Subcutaneous adipose tissue (tissue), 4 donors: ENCODE measurements around the gene ZFP57. TPM values are rescaled to one million over a fixed set of nuclear protein-coding genes. Genes with fewer than 3 reads are reported as not detected.

Source experiments
- small RNA-seq: library from RNA; depleted of rRNA; stranded (forward); fragments of <200 nt; gene quantifications from one replicate; pipeline ENCODE3, GENCODE V24; 2016
- total RNA-seq, 4 donors: library from RNA; depleted of rRNA; stranded (reverse); fragments of >200 nt; gene quantifications; one replicate each; pipeline ENCODE4 v1.1.0, GENCODE V29; 2016
- TF ChIP-seq, protein P1 (sequence below): fragments of 450-650 bp; IDR thresholded peaks from one replicate; pipeline ENCODE4 v1.5.1; 2016; ENCODE audit warnings: low read depth, mild to moderate bottlenecking, control low read depth, antibody characterized with exemption, moderate library complexity

ZFP57 gene
- total RNA-seq, 4 donors from 2014 or later, result 1.0 TPM; not detected in 3

DNA sequence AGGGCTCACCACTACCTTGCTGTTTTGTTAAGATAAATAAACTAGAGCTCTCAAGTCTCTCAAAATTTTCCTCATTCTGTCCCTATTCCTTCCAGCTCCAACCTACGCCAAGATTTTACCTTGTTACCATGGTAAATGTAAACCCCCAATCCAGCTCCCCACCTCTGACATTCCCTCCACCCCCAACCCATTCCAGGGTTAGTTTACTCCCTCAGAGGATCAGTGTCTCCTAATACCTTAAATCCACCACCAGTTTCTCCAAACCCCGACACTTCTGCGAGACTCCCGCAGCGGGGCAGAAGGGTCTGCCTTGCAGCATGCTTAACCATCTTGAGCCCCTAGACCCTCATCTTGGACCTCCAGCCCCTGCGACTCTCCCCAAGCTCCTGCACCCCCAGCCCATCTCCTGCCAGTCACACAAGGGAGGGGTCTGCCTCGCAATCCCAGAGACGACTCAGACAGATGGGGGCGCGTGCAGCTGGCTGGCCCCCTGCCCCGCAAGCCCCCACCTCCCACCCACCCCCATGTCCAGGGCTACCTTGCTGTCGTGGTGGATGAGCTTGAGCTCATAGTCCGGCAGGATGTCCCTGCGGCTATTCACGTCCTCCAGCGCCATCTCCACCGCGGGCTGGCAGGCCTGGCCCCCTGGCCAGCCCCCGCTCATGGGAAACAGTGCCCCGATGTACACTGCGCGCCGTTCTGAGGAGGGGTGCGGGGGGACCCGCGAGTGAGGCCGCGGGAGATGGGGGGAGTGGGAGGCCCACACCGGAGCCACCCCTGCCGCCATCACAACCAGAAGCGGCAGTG lies 53.8 kb downstream of the ZFP57 start:
- TF ChIP-seq, protein P1, sequence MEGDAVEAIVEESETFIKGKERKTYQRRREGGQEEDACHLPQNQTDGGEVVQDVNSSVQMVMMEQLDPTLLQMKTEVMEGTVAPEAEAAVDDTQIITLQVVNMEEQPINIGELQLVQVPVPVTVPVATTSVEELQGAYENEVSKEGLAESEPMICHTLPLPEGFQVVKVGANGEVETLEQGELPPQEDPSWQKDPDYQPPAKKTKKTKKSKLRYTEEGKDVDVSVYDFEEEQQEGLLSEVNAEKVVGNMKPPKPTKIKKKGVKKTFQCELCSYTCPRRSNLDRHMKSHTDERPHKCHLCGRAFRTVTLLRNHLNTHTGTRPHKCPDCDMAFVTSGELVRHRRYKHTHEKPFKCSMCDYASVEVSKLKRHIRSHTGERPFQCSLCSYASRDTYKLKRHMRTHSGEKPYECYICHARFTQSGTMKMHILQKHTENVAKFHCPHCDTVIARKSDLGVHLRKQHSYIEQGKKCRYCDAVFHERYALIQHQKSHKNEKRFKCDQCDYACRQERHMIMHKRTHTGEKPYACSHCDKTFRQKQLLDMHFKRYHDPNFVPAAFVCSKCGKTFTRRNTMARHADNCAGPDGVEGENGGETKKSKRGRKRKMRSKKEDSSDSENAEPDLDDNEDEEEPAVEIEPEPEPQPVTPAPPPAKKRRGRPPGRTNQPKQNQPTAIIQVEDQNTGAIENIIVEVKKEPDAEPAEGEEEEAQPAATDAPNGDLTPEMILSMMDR, result no peak

DNA sequence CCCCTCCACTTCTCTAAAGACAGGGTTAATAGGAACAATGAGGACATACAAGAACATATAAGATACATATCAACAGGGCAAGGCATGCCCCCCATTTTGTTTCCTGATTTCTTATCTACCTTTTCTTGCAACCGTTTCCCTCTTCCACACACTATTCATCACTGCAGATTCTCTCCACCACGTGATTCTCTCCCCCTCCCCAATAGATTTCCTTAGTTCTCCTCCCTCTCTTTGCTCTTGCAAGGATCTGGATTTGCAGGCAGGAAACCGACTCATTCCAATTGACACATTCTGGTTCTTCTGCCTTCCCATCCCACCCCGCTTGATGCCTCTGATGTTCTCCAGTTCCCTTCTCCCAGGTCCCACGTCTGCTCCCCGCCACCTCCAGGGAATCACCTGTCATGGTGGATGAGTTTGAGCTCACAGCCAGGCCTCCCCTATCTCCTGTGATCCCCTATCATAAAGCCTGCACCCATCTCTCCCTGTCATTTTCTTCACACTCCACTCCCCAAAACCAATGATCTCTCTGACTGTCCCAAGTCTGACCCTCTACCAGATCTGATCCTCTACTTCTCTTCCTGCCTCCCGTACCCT lies 55.5 kb downstream of the ZFP57 start:
- TF ChIP-seq, protein P1, result no peak

DNA sequence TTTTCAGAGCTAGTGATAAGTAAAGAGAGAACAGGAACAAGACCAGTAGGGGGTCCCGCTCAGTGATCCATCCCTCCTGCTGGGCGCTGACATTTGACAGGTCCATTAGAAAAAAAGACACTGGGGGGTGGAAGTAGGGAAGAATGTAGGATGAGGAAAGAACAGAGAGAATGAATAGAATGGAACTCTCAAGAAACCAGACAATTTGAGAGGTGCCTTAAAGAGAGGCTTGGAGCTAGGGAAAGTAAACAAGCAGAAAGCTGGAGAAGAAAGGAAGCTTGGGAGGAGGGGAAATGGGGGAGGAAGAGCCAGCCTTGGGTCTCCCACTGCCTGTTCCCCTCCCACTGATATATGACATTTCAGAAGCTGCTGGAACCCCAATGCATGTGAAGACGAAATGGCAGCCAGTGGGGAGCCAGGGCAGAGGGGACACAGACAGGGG lies 56.4 kb downstream of the ZFP57 start:
- TF ChIP-seq, protein P1, result no peak

Small RNAs within 50 kb of the gene (small RNA-seq; reads per million reads assigned to genes)
- gene SUMO2P1, result not detected

Other genes with a start within 250 kb of the ZFP57 start
- gene OR10C1, start 241.8 kb downstream of the ZFP57 start, total RNA-seq, result not detected
- gene OR11A1, start 224.1 kb downstream of the ZFP57 start, total RNA-seq, result not detected
- not detected for gene OR2H1, start 224.0 kb downstream of the ZFP57 start, total RNA-seq
- gene MAS1L, start 193.2 kb downstream of the ZFP57 start, total RNA-seq, result not detected
- 10 to 100 TPM in 1 of 4 donors, not detected in 3; 11.5 TPM for gene UBD, start 121.4 kb downstream of the ZFP57 start, total RNA-seq
- not detected for gene OR2H2, start 96.0 kb downstream of the ZFP57 start, total RNA-seq
- gene GABBR1, start 48.0 kb downstream of the ZFP57 start, total RNA-seq, result 10 to 100 TPM; 20.6 to 31.0 (median 25.0) TPM
- gene MOG, start 24.1 kb downstream of the ZFP57 start, total RNA-seq, result not detected
- 100 to 1,000 TPM in 1 of 4 donors, 10 to 100 TPM in 3; 27.6 to 122 (median 85.8) TPM for gene HLA-F, start 42.3 kb upstream of the ZFP57 start, total RNA-seq
- gene HLA-G, start 146.7 kb upstream of the ZFP57 start, total RNA-seq, result not detected